NCI-H526 (cell line): ENCODE measurements around the gene RNF115.
"Not testable (repeated sequence)": the region's sequence is repeated elsewhere in the genome, so short reads cannot be mapped to it uniquely, and the experiment has no call there.

ENCODE experiments used
- DNase-seq, 2 experiments: peaks; one replicate each; lab custom pipeline; 2025; lab: John Stamatoyannopoulos, UW

The RNF115 gene

DNA sequence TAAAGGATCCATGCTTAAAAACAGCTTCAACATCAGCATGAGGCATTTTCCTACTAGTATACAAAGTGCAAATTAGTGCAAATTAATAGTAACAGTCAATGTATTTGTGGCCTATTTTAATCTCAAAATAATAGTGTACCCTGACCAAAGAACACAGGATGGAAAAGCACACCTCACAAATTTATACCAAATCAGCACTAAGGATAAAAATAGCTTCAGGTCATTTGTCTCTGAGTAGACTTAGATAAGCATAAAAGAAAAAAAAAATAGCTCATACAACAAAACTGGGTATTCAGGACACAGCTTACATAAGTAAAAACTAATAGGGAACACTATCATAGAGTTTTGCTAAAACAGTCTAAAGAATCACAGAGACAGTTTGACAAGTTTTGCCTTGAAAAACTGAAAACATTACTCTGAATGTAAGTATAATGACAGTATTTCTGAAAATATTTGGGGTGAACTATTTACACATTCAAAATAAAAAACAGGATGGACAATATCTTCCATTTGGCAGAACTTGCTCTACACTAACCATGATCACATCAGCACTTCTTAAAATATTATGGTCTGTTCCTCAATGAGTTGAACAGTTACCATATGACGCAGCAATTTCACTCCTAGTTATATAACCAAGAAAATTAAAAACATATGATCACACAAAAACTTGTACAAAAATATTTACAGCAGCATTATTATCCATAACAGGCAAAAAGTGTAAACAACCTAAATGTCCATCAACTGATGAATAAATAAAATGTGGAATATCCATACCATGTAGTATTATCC, 46.3 kb downstream of the RNF115 start:
- no peak for DNase-seq

DNA sequence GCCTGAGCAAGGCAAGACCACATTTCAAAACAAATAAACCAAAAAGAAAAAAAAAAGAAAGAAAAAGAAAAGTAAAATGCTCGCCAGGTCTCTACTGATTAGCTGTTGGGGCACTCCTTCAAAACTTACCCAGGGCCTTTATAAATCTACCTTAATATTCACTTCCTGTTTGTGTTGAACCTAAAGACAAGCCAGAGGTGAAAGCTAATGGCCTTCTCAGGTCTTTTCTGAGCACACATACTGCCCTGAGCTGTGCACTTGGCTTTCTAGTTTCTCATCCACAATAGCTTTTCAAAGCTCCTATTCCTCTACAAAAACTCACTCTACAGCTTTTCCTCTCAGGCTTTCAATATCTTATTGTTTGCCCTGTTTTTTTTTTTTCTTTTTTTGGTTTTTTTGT, 50.5 kb downstream of the RNF115 start:
- DNase-seq = no peak

DNA sequence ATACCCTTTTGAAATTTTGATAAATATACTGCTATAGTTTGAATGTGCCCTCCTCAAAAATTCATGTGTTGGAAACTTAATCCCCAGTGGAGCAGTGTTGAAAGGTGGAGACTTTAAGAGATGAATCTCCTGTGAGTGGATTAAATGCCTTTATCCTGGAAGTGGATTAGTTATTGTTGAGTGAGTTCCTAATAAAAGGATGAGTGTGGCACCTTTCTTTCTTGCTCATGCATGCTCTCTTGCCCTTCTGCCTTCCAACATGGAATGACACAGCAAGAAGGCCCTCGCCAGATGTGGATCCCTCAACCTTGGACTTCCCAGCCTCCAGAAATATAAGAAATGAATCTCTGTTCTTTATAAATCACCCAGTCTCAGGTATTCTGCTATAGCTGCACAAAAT, 52.8 kb downstream of the RNF115 start:
- no peak for DNase-seq

DNA sequence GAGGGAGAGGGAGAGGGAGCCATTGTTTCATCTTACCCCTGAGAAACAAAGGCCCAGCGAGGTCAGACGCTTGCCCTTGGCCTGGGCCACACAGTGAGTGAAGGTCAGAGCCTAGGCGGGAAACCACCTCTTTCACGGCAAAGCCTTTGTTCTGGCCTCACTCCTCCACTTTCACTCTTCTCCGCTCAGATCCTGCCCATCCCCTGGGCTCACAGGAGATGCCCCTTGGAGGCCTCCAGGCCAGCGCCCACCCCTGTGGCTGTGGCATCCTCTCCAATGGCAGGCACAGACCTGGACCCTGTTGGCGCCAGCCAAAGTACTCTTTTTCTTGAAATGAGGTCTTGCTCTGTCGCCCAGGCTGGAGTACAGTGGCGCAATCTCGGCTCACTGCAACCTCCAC, 55.9 kb downstream of the RNF115 start:
- not testable (repeated sequence) for DNase-seq

DNA sequence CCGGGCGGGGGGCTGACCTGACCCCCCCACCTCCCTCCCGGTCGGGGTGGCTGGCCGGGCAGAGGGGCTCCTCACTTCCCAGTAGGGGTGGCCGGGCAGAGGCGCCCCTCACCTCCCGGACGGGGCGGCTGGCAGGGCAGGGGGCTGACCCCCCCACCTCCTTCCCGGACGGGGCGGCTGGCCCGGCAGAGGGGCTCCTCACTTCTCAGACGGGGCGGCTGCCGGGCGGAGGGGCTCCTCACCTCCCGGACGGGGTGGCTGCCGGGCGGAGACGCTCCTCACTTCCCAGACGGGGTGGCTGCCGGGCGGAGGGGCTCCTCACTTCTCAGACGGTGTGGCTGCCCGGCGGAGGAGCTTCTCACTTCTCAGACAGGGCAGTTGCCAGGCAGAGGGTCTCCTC, 57.0 kb downstream of the RNF115 start:
- not testable (repeated sequence) for DNase-seq

DNA sequence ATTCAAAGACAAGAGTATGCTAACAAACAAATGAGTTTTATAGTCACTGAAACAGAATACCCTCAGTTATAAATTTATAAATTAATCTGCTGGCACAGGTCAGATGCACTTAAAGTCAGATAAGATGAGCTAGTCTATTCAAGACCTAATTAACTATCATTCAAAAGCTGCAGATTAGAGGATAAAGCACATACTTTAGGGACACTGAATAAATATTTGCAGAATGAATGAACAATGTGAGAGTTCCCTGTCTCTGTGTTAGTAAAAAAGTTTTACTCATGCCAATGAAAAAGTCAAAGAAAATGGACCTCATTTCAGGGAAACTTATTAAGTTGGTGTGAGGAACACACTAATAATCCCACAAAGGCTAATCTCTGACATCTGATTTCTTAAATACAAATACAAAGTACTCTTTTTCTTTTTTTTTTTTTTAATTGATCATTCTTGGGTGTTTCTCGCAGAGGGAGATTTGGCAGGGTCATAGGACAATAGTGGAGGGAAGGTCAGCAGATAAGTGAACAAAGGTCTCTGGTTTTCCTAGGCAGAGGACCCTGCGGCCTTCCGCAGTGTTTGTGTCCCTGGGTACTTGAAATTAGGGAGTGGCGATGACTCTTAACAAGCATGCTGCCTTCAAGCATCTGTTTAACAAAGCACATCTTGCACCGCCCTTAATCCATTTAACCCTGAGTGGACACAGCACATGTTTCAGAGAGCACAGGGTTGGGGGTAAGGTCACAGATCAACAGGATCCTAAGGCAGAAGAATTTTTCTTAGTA, 58.1 kb downstream of the RNF115 start:
- not testable (repeated sequence) for DNase-seq

DNA sequence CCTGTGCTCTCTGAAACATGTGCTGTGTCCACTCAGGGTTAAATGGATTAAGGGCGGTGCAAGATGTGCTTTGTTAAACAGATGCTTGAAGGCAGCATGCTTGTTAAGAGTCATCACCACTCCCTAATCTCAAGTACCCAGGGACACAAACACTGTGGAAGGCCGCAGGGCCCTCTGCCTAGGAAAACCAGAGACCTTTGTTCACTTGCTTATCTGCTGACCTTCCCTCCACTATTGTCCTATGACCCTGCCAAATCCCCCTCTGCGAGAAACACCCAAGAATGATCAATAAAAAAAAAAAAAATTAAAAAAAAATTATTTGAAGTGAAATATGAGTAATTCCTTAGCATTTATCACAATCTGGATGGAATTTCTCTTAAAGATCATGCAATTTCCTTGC, 58.8 kb downstream of the RNF115 start:
- not testable (repeated sequence) for DNase-seq

DNA sequence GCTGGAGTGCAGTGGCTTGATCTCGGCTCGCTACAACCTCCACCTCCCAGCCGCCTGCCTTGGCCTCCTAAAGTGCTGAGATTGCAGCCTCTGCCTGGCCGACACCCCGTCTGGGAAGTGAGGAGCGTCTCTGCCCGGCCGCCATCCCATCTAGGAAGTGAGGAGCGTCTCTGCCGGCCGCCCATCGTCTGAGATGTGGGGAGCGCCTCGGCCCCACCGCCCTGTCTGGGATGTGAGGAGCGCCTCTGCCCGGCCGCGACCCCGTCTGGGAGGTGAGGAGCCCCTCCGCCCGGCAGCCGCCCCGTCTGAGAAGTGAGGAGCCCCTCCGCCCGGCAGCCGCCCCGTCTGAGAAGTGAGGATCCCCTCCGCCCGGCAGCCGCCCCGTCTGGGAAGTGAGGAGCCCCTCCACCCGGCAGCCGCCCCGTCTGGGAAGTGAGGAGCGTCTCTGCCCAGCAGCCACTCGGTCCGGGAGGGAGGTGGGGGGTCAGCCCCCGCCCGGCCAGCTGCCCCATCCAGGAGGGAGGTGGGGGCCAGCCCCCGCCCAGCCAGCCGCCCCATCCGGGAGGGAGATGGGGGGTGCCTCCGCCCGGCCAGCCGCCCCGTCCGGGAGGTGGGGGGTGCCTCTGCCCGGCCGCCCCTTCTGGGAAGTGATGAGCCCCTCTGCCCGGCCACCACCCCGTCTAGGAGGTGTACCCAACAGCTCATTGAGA, 59.5 kb downstream of the RNF115 start:
- DNase-seq = not testable (repeated sequence)

DNA sequence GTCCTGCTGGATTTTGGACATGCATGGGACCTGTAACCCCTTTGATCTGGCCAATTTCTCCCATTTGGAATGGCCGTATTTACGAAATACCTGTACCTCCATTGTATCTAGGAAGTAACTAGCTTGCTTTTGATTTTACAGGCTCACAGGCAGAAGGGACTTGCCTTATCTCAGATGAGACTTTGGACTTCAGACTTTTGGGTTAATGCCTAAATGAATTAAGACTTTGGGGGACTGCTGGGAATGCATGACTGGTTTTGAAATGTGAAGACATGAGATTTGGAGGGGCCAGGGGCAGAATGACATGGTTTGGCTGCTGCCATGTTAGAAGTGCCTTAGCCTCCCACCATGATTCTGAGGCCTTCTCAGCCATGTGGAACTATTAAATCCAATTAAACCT, 61.9 kb downstream of the RNF115 start:
- not testable (repeated sequence) for DNase-seq

DNA sequence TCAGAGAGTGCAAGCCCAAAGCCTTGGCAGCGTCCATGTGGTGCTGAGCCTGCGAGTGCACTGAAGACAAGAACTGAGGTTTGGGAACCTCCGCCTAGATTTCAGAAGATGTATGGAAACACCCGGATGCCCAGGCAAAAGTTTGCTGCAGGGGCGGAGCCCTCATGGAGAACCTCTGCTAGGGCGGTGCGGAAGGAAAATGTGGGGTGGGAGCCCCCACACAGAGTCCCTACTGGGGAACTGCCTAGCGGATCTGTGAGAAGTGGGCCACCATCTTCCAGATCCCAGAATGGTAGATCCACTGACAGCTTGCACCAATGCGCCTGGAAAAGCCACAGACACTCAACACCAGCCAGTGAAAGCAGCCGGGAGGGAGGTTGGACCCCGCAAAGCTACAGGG, 62.4 kb downstream of the RNF115 start:
- DNase-seq = not testable (repeated sequence)

DNA sequence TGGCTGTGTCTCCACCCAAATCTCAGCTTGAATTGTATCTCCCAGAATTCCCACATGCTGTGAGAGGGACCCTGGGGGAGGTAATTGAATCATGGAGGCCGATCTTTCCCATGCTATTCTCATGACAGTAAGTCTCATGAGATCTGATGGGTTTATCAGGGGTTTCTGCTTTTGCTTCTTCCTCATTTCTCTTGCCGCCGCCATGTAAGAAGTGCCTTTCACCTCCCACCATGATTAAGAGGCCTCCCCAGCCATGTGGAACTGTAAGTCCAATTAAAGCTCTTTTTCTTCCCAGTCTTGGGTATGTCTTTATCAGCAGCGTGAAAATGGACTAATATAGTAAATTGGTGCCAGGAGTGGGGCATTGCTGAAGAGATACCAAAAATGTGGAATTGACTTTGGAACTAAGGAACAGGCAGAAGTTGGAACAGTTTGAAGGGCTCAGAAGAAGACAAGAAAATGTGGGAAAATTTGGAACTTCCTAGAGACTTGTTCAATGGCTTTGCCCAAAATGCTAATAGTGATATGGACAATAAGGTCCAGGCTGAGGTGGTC, 63.4 kb downstream of the RNF115 start:
- DNase-seq = not testable (repeated sequence)

DNA sequence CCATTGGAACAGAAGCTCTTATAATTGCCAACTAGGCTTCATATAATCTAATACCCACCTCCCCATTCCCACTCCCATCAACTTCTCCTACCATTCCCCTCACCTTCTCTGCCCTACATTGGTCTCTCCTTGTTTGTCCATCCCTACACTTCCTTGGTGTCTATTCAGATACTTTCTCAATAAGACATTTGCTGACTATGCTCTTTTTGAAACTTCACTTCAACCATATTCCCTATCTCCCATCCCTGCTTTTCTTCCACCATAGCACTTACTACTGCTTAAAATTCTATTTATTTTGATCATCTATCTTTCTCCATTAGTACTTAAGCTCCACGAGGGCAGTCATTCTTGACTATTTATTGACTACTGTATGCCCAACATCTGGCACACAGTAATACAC, 64.2 kb downstream of the RNF115 start:
- DNase-seq = no peak

DNA sequence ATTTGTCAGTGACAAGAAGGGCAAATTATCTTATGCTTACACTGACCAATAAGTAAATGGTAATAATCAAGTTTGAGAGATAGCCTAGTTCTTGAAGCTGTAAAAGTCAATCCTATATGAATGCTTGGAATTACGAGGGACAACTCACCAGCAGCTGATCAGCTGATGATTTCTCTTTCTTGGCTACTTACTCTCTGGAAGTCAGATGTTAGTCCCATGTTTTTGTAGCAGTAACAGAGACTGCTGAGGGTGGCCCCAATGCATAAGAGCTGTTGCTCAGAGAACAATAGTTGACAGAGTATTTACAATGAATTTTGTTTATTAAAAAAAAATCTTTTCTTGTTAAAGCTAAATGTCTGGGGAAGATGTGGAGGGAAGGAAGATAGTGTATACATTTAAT, 65.3 kb downstream of the RNF115 start:
- no peak for DNase-seq

DNA sequence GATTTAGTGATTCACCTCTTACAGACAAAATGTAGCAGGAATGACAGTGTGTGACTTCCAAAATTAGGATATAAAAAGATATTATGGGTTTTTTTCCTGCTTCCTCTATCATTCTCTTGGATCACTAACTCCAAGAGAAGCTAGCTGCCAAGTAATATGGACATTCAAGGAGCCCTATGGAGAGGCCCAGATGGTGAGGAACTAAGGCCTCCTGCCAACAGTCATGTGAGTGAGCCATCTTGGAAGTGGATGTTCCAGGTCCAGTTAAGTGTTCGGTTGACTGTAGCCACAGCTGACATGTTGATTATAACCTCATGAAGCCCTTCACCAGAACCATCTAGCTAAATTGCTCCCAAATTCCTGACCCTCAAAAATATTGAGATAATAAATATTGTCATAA, 65.8 kb downstream of the RNF115 start:
- DNase-seq = no peak

DNA sequence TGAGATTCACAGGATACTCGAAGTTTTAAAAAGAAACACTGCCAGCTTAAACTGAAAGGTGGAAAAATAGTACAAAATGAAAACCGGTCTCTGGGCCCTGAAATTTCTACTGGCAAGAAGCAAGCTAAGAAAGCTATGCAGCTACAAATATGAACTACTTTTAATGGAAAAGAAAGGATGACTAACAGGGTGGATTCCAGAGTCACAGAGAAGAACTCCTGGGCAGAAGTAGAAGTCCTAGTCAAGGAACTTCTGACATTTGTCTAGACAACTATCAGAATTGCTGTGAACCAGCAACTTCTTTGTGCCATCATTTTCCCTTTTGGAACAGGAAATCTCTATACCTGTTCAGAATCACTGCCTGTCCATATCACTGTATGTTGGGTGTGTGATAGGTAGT, 66.5 kb downstream of the RNF115 start:
- no peak for DNase-seq

DNA sequence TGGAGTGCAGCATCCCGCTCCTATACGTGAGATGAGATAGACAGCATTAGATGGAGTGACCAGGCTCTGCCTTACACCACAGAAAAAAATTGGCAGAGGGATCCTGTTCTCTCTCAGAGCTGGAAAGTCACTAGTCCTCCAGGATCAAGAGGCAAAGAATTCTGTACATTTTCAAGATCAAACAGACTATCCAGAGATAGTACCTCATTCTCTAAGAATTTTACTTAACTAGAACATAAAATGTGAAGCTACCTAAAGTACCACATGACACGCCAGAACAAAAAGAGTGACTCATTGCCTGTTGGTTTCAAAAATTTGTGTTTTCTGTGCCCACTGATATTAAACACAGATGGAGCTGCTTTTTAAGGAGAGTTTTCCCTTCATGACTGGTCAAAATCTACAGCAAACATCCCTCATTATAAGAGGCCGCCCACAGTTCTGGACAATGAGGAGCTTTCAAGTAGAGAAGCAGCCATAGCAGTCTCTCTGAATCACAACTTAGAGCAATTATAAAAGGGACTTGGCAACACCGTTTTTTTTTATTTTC, 72.3 kb downstream of the RNF115 start:
- no peak for DNase-seq

DNA sequence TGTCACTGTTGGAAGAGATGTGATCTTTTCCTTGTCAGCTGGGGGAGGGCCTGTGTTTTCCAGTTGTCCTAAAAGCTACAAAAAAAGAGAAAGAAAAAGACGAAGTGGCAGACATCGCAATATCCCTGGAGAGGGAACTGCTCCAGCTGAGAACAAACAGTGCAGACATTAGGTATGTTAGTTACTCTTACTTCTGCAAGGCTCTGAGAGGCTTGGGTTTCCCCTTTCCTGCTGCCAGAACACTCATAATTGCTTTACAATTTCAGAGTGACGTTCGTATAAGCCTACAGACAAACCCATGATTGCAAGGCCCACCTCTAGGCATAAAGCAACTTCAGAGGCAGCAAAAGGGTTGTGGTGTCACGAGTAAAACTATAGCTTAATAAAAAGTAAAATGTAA, 73.5 kb downstream of the RNF115 start:
- no peak for DNase-seq

DNA sequence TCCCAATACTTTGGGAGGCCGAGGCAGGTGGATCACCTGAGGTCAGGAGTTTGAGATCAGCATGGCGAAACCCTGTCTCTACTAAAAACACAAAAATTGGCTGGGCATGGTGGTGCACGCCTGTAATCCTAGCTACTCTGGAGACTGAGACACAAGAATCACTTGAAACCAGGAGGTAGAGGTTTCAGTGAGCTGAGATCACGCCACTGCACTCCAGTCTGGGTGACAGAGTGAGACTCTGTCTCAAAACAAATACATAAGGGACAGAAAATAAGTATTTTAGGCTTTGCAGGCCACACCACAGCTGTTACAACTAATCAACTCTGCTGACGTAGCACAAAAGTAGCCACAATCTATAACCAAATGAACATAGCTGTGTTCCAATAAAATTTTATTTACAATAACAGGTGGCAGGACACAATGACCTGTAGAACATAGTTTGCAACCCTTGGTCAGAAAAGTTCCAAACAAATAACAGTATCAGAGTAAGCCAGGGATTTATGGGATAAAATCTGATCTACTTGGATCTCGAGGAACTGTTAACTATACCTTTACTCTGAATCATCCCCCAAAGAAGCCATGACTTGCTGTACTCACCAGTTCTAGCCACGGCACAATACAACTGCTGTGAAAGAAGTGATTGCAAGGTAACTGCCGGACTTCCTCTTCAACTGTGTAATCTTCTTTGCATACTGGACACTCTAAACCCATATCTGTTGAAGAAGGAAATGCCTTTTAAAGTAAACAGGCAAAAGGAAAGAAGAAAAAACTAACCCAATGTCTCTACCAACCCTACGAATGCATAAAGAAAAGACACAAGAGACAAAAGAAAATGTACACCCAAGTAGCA, 76.3 kb downstream of the RNF115 start:
- DNase-seq = peak in 1 of 2 experiments; percentile 21

DNA sequence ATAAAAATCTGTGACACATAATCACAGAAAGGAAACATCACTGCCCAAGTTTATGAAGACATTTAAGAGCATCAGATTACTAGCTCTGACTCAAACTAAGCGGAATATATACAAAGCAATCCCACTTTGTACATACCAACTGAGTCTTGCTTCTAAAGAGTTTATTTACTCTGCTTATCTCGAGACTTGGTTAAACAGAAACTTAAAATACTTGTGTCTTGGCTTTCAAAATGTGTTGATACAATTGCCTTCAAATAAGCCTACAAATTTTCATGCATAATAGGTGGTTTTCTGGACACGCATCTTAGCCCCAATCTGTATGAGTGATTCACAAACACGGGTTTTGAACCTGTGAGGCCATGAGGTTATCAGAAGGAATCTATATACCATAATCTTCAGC, 83.6 kb downstream of the RNF115 start:
- DNase-seq = no peak

DNA sequence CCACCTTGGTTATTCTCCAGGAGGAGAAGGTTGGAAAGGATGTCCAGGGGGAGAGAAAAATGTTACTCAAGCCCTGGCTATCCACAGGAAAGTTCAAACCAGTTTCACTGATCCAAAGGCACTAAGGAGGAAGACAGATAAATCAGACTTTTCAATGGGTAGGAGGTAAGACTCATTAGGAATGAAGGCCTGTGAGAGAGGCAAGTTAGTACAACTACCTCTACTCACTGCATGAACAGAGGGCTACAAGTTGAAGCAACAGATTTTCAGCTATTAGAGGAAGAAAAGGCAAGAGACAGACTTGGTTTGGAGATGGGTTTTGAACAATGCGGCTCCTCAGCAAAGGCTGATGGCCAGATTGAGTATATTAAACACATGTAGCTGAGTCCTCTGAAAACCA, 87.7 kb downstream of the RNF115 start:
- DNase-seq = no peak

DNA sequence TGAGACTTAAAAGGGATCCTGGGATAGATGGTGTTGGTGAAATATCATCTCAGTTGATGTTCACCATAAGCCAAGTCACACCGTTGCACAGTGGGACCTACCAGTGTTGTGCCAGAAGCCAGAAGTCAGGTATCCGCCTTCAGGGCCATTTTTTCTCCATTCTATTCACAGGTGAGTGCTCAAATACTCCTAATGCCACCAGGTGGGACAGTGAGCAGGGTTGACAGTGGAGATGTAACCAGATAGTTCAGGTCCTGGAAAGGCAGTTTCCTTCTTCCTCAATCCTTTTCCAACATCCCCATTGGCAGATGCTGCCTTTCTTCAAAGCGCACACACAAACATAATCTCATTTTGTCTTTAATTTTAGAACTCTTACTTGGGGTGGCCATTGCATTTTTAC, 93.0 kb downstream of the RNF115 start:
- peak in 1 of 2 experiments; percentile 18 for DNase-seq
